Activated effector memory CD4-positive, alpha-beta T cell treated with anti-CD3 and anti-CD28 coated beads, Interleukin-2, amount 50 U/mL, for 16 hours (primary cell): ENCODE results near the gene TSNAX.

Experiments
- DNase-seq: peaks from one replicate; pipeline ENCODE4 v3.0.0-alpha.2; 2020

Gene TSNAX

DNA sequence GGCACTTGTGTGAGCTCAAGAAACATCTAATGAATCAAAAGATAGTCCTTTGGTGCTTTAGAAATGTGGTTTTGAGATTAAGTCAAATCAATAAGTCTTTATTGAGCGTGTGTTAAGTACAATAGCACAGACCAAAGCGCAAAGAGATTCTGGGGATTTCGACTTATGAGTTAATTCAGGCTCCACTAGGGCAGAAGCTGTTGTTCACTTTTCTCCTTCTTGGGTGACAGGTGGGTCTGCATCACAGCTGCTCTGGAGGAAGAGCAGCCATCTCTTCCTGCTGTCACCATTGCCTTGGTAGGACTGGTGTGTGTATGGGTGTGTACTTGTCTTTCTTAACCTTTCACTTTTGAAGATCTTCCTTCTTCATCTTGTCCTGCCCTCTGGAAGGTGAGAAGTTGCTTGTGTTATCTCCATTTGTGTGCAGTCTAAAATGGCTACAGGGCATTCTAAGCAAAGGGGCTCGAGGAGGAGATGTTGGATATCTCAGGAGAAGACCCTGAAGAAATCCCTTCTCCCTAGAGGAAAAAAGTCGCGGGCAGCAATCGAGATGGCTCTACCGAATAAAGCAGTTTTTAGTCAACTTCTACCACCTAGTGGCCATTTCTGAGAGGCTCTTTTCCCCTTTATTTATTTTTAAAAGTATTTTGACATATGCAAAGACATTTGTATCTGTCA, 75.3 kb downstream of the TSNAX start:
- peak; percentile 74 for DNase-seq

DNA sequence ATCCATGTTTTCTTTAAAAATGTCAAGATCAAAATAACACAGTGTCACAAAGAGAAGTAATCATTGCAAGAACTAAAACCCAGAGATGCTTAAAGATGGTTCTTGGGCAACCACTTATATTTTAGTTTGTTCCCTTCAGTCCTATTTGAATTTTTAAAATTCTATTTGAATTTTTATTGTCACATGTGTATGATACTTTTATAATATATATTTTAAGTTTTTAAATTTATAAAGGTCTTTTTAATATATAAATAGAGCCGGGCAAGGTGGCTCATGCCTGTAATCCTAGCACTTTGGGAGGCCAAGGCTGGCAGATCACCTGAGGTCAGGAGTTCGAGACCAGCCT, 75.8 kb downstream of the TSNAX start:
- DNase-seq, result no peak

DNA sequence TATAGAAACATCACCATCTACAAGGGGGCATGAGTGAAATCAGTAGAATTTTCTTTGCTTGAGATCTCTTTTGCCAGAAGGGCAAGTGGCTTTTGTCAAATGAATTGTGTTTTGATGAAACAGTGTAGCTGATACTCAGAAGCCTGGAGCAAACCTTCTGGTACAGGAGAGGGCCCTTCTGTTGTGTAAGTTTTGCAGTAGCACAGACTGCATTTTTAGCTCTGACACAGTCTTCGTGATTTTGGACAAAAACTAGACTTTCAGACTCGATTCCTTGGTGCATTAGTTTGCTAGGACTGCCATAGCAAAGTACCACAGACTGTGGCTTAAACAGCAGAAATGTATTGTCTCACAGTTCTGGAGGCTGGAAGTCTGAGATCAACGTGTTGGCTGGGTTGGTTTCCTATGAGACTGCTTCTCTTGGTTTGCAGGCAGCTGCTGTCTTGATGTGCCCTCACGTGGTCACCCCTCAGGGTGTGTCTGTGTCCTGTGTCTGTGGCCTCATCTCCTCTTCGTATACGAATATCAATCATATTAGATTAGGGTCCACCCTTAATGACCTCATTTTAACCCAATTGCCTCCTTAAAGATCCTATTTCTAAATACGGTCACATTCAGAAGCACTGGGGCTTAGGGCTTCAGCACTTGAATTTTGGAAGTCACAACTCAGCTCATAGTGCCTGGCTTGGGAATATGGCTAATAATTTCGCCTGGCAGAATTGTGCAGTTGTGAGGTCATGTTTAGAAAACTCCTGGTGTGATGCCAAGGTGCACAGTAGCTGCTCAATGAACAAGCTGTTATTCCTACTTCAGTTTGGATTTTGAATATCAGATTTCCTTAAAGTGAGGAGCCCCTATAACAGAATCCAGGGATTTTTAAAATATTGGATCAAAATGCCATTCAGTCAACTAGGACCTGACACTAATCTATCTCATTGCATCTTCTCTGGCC, 77.0 kb downstream of the TSNAX start:
- no peak for DNase-seq

DNA sequence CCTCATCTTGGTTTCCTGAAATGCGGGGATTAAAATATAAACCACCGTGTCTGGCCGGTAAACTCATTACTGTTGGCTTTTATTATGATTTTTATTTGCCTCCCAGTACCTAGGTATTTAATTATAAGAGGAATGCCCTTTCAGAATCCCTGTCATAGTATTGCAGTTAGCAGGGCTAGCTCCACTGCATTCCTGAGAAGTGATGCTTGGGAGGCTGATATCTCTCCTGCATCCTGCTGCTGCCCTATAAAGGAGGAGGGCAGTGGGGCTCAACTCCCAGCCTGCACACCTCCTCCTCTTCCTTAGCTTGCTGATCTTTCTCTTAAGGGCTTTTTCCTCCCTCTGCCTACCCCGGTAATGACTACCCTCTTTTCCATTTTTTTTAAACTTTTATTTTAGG, 78.2 kb downstream of the TSNAX start:
- no peak for DNase-seq

- no peak for DNase-seq
Observed at GRCh38 chr1:231610388-231610787, 81.9 kb downstream of the TSNAX start.

- no peak for DNase-seq
Observed at GRCh38 chr1:231611111-231611510, 82.6 kb downstream of the TSNAX start.

GRCh38 chr1:231611851-231612250, 83.4 kb downstream of the TSNAX start:
- no peak for DNase-seq

GRCh38 chr1:231612393-231613089, 84.1 kb downstream of the TSNAX start:
- DNase-seq, result peak; percentile 79

GRCh38 chr1:231613419-231614349, 85.2 kb downstream of the TSNAX start:
- peak; percentile 64 for DNase-seq
